HEK293 (cell line): ENCODE results near the gene SLCO6A1.

Experiments
- CTCF ChIP-seq: fragments of 450-650 bp; formaldehyde crosslinking; IDR thresholded peaks from 2 replicates; pipeline ENCODE4 v1.5.1; 2016; ENCODE audit warnings: missing biosample characterization, missing genetic modification characterization
- REST ChIP-seq: fragments of 450-650 bp; formaldehyde crosslinking; IDR thresholded peaks from 2 replicates; pipeline ENCODE4 v1.5.1; 2016; ENCODE audit warnings: missing biosample characterization, missing genetic modification characterization
- ZNF114 ChIP-seq: fragments of 450-650 bp; formaldehyde crosslinking; IDR thresholded peaks from 2 replicates; pipeline ENCODE4 v1.5.0; 2017; ENCODE audit warnings: missing biosample characterization, missing genetic modification characterization
- ZNF138 ChIP-seq: fragments of 450-650 bp; formaldehyde crosslinking; IDR thresholded peaks from 2 replicates; pipeline ENCODE4 v1.5.1; 2016; ENCODE audit warnings: missing biosample characterization, missing genetic modification characterization, borderline replicate concordance
- ZNF146 ChIP-seq: fragments of 450-650 bp; formaldehyde crosslinking; IDR thresholded peaks from 2 replicates; pipeline ENCODE4 v1.5.1; 2016; ENCODE audit warnings: missing biosample characterization, missing genetic modification characterization
- ZNF2 ChIP-seq: fragments of 450-650 bp; formaldehyde crosslinking; IDR thresholded peaks from 2 replicates; pipeline ENCODE4 v1.5.1; 2016; ENCODE audit warnings: missing biosample characterization, missing genetic modification characterization
- ZNF280D ChIP-seq: fragments of 450-650 bp; formaldehyde crosslinking; IDR thresholded peaks from 2 replicates; pipeline ENCODE4 v1.5.1; 2016; ENCODE audit warnings: missing biosample characterization, missing genetic modification characterization
- ZNF610 ChIP-seq: fragments of 450-650 bp; formaldehyde crosslinking; IDR thresholded peaks from 2 replicates; pipeline ENCODE4 v1.5.1; 2016; ENCODE audit warnings: missing biosample characterization, missing genetic modification characterization, borderline replicate concordance
- ZNF791 ChIP-seq: fragments of 450-650 bp; formaldehyde crosslinking; IDR thresholded peaks from 2 replicates; pipeline ENCODE4 v1.5.1; 2016; ENCODE audit warnings: missing biosample characterization, missing genetic modification characterization
- ZSCAN30 ChIP-seq: fragments of 450-650 bp; IDR thresholded peaks from 2 replicates; pipeline ENCODE4 v1.5.1; 2018; ENCODE audit warnings: missing biosample characterization, mild to moderate bottlenecking, missing genetic modification characterization, moderate library complexity
- TF ChIP-seq, protein P1 (sequence below): fragments of 450-650 bp; formaldehyde crosslinking; IDR thresholded peaks from 2 replicates; pipeline ENCODE4 v1.5.1; 2016; ENCODE audit warnings: missing biosample characterization, missing genetic modification characterization, low read depth
- TF ChIP-seq, protein P2 (sequence below): fragments of 450-650 bp; formaldehyde crosslinking; IDR thresholded peaks from 2 replicates; pipeline ENCODE4 v1.5.1; 2016; ENCODE audit warnings: missing biosample characterization, missing genetic modification characterization, borderline replicate concordance

DNA sequence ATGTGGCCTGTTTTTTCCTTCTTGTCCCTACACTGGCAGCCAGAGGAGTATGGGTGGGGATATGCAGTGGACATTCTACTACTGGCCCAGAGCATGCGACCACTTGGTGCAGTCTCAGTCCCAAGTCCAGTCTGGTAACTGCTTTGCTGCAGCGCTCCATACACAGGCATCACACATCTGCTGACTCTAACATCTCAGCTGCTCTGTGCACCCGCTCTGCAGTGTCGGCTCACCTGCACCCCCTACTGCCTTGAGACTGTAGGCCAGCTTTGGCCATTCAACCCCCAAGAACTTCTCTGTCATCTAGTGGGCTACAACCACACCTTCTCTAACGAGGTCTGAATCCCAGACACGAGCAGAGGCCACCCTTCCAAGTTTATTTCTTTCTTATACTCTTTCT lies 46.4 kb upstream of the SLCO6A1 start:
- no peak for TF ChIP-seq CTCF (tag by site-specific recombination)
- no peak for TF ChIP-seq ZNF146 (tag by site-specific recombination)
- no peak for TF ChIP-seq ZSCAN30 (tag by site-specific recombination)
- TF ChIP-seq REST (tag by site-specific recombination) = no peak
- no peak for TF ChIP-seq ZNF2 (tag by site-specific recombination)
- TF ChIP-seq ZNF280D (tag by site-specific recombination) = no peak
- no peak for TF ChIP-seq ZNF138 (tag by site-specific recombination)
- no peak for TF ChIP-seq ZNF791 (tag by site-specific recombination)
- TF ChIP-seq, protein P1, sequence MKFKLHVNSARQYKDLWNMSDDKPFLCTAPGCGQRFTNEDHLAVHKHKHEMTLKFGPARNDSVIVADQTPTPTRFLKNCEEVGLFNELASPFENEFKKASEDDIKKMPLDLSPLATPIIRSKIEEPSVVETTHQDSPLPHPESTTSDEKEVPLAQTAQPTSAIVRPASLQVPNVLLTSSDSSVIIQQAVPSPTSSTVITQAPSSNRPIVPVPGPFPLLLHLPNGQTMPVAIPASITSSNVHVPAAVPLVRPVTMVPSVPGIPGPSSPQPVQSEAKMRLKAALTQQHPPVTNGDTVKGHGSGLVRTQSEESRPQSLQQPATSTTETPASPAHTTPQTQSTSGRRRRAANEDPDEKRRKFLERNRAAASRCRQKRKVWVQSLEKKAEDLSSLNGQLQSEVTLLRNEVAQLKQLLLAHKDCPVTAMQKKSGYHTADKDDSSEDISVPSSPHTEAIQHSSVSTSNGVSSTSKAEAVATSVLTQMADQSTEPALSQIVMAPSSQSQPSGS = no peak
- TF ChIP-seq, protein P2, sequence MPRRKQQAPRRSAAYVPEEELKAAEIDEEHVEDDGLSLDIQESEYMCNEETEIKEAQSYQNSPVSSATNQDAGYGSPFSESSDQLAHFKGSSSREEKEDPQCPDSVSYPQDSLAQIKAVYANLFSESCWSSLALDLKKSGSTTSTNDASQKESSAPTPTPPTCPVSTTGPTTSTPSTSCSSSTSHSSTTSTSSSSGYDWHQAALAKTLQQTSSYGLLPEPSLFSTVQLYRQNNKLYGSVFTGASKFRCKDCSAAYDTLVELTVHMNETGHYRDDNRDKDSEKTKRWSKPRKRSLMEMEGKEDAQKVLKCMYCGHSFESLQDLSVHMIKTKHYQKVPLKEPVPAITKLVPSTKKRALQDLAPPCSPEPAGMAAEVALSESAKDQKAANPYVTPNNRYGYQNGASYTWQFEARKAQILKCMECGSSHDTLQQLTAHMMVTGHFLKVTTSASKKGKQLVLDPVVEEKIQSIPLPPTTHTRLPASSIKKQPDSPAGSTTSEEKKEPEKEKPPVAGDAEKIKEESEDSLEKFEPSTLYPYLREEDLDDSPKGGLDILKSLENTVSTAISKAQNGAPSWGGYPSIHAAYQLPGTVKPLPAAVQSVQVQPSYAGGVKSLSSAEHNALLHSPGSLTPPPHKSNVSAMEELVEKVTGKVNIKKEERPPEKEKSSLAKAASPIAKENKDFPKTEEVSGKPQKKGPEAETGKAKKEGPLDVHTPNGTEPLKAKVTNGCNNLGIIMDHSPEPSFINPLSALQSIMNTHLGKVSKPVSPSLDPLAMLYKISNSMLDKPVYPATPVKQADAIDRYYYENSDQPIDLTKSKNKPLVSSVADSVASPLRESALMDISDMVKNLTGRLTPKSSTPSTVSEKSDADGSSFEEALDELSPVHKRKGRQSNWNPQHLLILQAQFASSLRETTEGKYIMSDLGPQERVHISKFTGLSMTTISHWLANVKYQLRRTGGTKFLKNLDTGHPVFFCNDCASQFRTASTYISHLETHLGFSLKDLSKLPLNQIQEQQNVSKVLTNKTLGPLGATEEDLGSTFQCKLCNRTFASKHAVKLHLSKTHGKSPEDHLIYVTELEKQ (tag by site-specific recombination) = no peak
- TF ChIP-seq ZNF114 (tag by site-specific recombination) = no peak
- no peak for TF ChIP-seq ZNF610 (tag by site-specific recombination)
